ENCODE measurements around the gene MACROD2.

Gene MACROD2

DNA sequence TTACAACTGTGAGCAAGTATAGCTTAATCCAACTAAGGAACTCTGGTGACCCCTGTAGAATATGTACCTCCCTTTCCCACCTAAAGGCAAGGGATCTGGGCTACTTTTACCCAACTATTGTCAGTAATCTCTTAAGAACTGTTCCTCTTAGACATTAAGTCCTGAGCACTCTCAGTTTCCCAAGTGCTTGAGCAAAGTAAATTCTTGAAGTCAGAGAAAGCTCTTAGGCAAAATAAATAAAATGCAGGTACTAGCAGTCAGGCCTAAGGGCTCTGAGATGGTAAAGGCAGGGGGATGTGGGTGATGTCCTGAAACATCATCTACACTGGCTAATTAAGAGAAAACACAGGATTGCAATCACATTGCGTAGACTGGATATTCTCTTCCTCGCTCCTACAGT, 788.5 kb downstream of the MACROD2 start:
- no peak for DNase-seq

- DNase-seq: no peak
These were observed 789.9 kb downstream of the MACROD2 start for GRCh38 chr20:14785065-14785743.

- DNase-seq: no peak
These were observed 794.9 kb downstream of the MACROD2 start for GRCh38 chr20:14790190-14790589.

GRCh38 chr20:14790771-14791620, 795.7 kb downstream of the MACROD2 start:
- DNase-seq: no peak

DNA sequence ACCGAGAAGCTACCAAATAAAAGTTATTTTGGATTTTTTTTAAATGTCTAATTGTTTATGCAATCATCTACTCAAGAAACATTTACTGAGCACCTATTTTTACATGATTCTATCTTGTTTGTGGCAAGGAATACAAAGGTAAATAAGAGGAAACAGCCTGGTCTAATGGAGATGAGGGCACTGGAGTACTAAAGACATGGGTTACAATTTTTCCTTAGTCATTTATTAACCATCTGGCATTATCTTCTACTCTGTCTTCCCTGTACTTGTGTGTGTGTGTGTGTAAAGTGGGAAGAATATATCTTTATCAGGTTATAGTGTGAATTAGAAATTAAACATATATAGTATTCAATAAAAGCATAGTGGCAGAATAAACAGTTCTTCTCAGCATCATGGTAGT, 797.6 kb downstream of the MACROD2 start:
- no peak for DNase-seq

DNA sequence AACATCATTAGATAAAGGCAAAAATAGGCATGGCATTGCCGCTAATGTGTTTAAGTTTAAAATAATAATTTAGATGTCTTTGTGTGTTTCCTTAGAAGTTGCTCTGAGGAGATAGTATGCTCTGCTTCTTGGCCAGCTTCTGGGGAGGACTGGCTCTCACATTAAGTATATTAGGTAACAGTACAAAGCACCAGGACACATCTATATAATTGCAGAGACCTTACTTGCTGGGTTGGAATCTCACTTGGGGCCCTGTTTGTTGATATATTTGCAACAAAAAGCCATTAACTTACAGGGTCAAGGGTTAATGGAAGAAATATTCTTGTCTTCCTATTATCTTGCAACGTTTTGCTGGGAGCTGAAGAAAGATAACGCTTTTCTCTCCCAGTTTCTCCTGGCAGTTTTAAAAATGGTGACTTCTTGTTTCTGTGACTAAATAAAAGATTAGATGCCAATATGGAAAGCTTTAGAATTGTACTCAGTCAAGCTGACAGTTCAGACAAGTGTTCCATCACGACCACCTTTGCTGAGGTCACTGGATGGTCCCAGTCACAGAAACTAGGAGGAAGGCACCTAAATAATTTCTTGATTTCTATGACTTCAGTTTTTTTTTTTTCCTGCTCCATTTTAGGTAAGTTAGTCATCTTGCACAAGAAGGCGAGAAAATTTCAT, 804.4 kb downstream of the MACROD2 start:
- no peak for DNase-seq

DNA sequence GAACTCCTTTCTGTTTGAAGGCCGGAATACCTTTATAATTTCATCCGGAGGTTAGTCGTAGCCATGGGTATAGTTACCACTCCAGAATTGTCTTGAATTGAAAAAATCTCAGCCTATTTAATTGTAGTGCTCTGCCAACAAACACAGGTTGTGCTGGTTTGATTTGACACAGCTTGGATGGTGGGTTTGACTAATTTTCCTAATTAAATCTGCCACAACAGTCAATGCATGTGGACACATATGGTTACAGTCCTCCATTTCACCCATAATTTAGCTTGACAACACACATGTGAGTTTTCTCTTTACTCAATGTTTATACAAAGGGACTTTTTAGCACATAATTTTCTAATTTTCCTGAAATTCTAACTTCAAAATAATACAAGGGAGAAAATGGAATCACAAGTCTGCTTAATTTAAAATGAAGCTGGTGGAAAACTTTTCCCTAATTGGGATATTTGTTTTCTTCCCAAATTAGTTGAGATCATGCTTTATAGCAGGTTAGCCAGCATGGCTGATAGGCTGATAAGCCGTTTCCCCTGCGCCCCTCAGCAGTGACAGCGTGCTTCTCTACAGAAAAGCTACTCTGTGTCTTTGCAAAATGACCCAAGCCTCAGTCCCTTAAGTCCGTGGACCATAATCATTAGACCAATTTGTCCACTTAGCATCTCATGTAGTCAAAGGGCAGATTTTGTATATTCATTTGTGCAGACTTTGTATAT, 805.5 kb downstream of the MACROD2 start:
- DNase-seq: no peak

- DNase-seq: no peak
These were observed 806.4 kb downstream of the MACROD2 start for GRCh38 chr20:14801591-14802325.

- DNase-seq: no peak
These were observed 811.9 kb downstream of the MACROD2 start for GRCh38 chr20:14807224-14807623.

GRCh38 chr20:14815340-14815739, 820.0 kb downstream of the MACROD2 start:
- no peak for DNase-seq

GRCh38 chr20:14816471-14816870, 821.2 kb downstream of the MACROD2 start:
- no peak for DNase-seq

DNA sequence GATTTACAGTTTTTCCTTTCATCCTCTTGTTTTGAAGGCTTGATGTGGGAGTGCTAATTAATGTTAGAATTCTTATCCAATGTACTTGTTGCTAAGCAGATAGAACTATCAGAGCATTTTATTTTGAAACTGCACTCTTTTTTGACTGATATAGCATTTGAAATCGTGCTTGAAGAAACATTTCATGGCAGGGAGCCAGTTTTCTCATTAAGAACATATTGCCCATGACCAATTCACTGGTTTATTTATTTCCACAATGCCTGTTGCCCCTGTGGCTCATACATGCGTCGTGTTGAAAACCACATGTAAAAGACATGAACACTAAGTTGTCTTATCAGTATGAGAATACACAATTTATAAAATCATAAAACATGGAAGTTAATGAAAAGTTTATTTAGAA, 821.8 kb downstream of the MACROD2 start:
- no peak for DNase-seq

DNA sequence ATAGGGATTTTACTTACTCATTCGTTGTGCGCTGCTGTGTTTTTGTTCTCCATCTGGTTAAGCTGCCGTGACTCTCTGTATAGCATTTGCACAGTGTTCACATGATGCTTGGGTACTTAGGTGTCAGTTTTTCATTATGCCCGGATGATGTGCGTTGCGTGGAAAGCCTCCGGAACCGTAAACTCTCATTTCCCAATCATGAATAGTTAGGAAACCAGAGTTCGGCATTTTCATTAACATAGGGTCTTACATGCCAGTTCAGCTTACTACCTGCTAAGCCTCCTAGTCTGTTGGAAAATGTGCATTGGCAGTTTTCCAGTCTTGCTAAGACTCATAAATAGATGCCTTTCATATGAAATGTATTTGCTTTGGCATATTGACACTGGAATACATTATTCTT, 825.5 kb downstream of the MACROD2 start:
- DNase-seq: no peak

GRCh38 chr20:14821251-14821650, 825.9 kb downstream of the MACROD2 start:
- no peak for DNase-seq

GRCh38 chr20:14824996-14825395, 829.7 kb downstream of the MACROD2 start:
- DNase-seq: no peak

DNA sequence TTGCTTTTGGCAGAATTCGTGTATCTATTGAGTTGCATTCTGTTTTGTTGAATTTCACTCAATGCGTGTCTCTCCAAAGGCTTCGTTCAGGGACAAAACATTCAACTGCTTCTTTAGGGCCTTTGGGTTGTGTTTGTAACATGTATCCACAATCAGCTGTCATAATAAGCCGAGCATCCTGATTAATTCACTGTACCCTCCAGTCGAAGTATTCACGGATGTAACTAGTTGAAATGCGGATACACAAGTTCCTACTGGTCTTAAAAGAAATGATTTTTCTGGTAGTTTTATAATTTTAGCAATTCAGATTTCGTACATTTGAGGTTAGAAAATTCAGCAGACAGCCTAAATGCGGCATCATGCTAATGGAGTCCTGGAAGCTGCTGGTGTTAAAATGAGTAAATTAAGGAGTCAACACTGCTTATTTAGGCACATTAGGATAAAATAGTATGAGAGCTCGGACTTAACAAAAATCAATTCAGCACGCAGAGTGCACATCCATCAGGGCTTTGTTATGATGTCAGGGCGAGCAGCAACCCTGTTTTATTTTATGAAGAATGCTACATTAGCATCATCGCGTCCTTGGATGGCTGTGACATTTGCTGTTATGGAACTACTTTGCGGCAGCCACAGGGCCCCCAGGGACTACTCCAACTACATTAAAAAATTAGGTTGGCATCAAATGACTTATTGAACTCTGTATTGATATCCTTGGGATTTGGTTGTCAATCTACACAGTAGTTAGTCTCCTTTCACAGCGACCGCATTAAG, 831.4 kb downstream of the MACROD2 start:
- no peak for DNase-seq

DNA sequence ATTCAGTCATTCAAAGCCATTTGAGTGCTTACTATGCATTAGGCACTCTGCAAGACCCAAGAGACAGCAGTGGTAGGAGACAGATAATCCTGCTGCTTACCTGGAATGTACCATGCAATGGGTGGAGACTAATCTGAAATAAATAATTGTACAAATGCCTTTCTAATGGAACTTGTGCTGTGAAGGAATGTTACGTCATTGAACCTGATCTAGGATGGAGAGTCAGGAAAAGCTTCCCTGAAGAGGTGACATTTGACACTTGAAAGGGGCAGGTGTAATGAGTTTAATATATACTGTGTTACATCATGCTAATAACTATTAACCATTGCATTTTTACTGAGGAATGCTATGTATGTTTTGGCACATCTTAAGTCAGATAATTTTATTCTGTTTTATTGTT, 833.1 kb downstream of the MACROD2 start:
- no peak for DNase-seq

DNA sequence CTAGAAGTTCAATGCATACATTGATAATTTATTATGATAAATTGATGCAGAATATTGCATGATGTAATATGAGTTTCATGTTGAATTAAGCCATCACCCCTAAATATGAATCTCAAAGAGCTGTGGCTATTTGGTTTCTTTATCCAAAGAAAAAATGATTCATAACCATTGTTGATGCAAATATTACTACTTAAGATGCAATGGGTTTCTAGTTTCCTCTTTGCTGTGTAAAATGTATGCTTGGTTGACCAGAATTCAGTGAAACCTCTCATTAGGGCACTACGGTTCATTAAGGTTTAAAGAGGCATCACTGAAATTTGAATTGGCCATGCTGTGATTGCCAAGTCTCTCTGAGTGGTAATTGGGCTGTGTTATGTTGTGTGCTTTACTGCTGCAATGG, 834.6 kb downstream of the MACROD2 start:
- no peak for DNase-seq

- no peak for DNase-seq
These were observed 835.1 kb downstream of the MACROD2 start for GRCh38 chr20:14830466-14830865.

DNA sequence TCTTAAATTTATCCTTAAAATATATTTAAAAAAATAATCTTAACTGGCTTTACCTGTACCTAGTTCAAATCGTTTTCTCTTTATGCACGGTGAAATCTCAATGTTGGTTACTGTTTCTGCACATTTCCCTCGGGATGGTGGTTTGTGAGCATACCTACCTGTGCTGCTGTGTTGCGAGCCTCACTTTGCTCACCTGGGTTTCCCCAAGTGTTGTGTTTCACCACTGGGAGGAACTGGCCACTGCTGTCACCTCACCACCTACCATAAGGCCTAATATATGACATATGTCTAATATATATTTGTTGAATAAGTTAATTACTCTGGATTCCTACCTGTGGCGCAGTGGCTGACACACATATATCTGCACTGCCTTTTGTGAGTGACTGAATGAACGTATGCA, 835.6 kb downstream of the MACROD2 start:
- no peak for DNase-seq

GRCh38 chr20:14832630-14833029, 837.3 kb downstream of the MACROD2 start:
- DNase-seq: no peak

All from stimulated activated CD4-positive, alpha-beta T cell treated with anti-CD3 and anti-CD28 coated beads, Interleukin-12 subunit alpha, Interleukin-12 subunit beta, amount 100 ng/mL, for 4 hours (primary cell).